ENCODE measurements around the gene SLC12A8. TPM values are rescaled to one million over a fixed set of nuclear protein-coding genes. Genes with fewer than 3 reads are reported as not detected.

SLC12A8 gene
- total RNA-seq, 2 experiments from 2014 or later: 0.26 to 0.39 TPM

- DNase-seq (peak; percentile 33), ATAC-seq (peak; percentile 62)
- intact Hi-C loops (cut with DNase I, micrococcal nuclease): loop anchor here in 1 of 2 experiments (5.0 kb wide), 1 partner anchor 63 kb away; the partner anchor contains the start of gene HEG1
- H3K4me1 Mint-ChIP-seq: peaks cover 31% of the 10 kb centered on the region
- H3K27me3 Mint-ChIP-seq: peaks cover 2% of the 10 kb centered on the region
- no peak overlapping the region for H3K4me3 Mint-ChIP-seq
- H3K27ac Mint-ChIP-seq: no peak overlapping the region
- ChIA-PET POLR2A (no interaction called here), CTCF (interaction anchor here (0.5 to 2.0 kb wide), 6 partner anchors 10 to 159 kb away, joined by 3 to 9 read pairs (median 4); no protein-coding TSS in a partner anchor)
- no peaks in the 10 kb centered on the region for H3K36me3 Mint-ChIP-seq (ENCODE audit: low read depth)
- no peaks in the 10 kb centered on the region for H3K9me3 Mint-ChIP-seq (ENCODE audit: low read depth)
Observed at GRCh38 chr3:125119752-125120378, 92.7 kb downstream of the SLC12A8 start.

- intact Hi-C loops (cut with DNase I, micrococcal nuclease): no loop called here
- no peak overlapping the region for H3K27ac Mint-ChIP-seq
- no peaks in the 10 kb centered on the region for H3K36me3 Mint-ChIP-seq (ENCODE audit: low read depth)
- ATAC-seq (no peak), DNase-seq (no peak)
- no peak overlapping the region for H3K4me3 Mint-ChIP-seq
- H3K4me1 Mint-ChIP-seq: peaks cover 27% of the 10 kb centered on the region
- H3K27me3 Mint-ChIP-seq: peaks cover 6% of the 10 kb centered on the region
- POLR2A ChIA-PET: no interaction called here
- CTCF ChIA-PET: interaction anchor here (2.0 kb wide), 1 partner anchor 8 kb away, joined by 9 read pairs; no protein-coding TSS in a partner anchor
- H3K9me3 Mint-ChIP-seq (ENCODE audit: low read depth): no peaks in the 10 kb centered on the region
Observed at GRCh38 chr3:125118600-125118999, 93.9 kb downstream of the SLC12A8 start.

GRCh38 chr3:125117631-125118191 lies 94.8 kb downstream of the SLC12A8 start:
- Mint-ChIP-seq H3K36me3 (ENCODE audit: low read depth) (no peaks in the 10 kb centered on the region), H3K27me3 (peaks cover 8% of the 10 kb centered on the region), H3K4me1 (peaks cover 24% of the 10 kb centered on the region), H3K9me3 (ENCODE audit: low read depth) (no peaks in the 10 kb centered on the region), H3K27ac (no peak overlapping the region), H3K4me3 (no peak overlapping the region)
- CTCF ChIA-PET: no interaction called here
- POLR2A ChIA-PET: no interaction called here
- ATAC-seq: no peak
- DNase-seq: no peak
- intact Hi-C loops (cut with DNase I, micrococcal nuclease): no loop called here

- CTCF ChIA-PET: no interaction called here
- POLR2A ChIA-PET: interaction anchor here (0.6 kb wide), 1 partner anchor 461 kb away, joined by 5 read pairs; no protein-coding TSS in a partner anchor
- ATAC-seq (no peak), DNase-seq (no peak)
- H3K9me3 Mint-ChIP-seq (ENCODE audit: low read depth): no peaks in the 10 kb centered on the region
- no peak overlapping the region for H3K27ac Mint-ChIP-seq
- intact Hi-C loops (cut with DNase I, micrococcal nuclease): no loop called here
- H3K27me3 Mint-ChIP-seq: peaks cover 15% of the 10 kb centered on the region
- H3K4me1 Mint-ChIP-seq: peaks cover 22% of the 10 kb centered on the region
- H3K4me3 Mint-ChIP-seq: no peak overlapping the region
- H3K36me3 Mint-ChIP-seq (ENCODE audit: low read depth): no peaks in the 10 kb centered on the region
Observed at GRCh38 chr3:125116311-125117080, 96.1 kb downstream of the SLC12A8 start.

GRCh38 chr3:125115640-125116039 lies 96.9 kb downstream of the SLC12A8 start:
- Mint-ChIP-seq H3K27me3 (peaks cover 13% of the 10 kb centered on the region), H3K9me3 (ENCODE audit: low read depth) (no peaks in the 10 kb centered on the region), H3K36me3 (ENCODE audit: low read depth) (no peaks in the 10 kb centered on the region), H3K4me3 (no peak overlapping the region), H3K4me1 (peaks cover 23% of the 10 kb centered on the region), H3K27ac (no peak overlapping the region)
- ChIA-PET CTCF (no interaction called here), POLR2A (no interaction called here)
- no peak for DNase-seq
- intact Hi-C loops (cut with DNase I, micrococcal nuclease): no loop called here
- ATAC-seq: no peak

- peaks cover 29% of the 10 kb centered on the region for H3K4me1 Mint-ChIP-seq
- H3K4me3 Mint-ChIP-seq: no peak overlapping the region
- no peak for ATAC-seq
- CTCF ChIA-PET: no interaction called here
- peaks cover 17% of the 10 kb centered on the region for H3K27me3 Mint-ChIP-seq
- H3K27ac Mint-ChIP-seq: no peak overlapping the region
- no peaks in the 10 kb centered on the region for H3K9me3 Mint-ChIP-seq (ENCODE audit: low read depth)
- intact Hi-C loops (cut with DNase I, micrococcal nuclease): no loop called here
- POLR2A ChIA-PET: no interaction called here
- DNase-seq: no peak
- no peaks in the 10 kb centered on the region for H3K36me3 Mint-ChIP-seq (ENCODE audit: low read depth)
Observed at GRCh38 chr3:125112981-125113380, 99.6 kb downstream of the SLC12A8 start.

GRCh38 chr3:125110876-125111480 lies 101.6 kb downstream of the SLC12A8 start:
- Mint-ChIP-seq H3K4me1 (peaks cover 33% of the 10 kb centered on the region), H3K9me3 (ENCODE audit: low read depth) (no peaks in the 10 kb centered on the region), H3K36me3 (ENCODE audit: low read depth) (no peaks in the 10 kb centered on the region), H3K27ac (no peak overlapping the region), H3K4me3 (no peak overlapping the region), H3K27me3 (peaks cover 19% of the 10 kb centered on the region)
- intact Hi-C loops (cut with DNase I, micrococcal nuclease): loop anchor here (1.0 to 2.0 kb wide), 3 partner anchors 30 to 76 kb away; no protein-coding TSS in a partner anchor
- ATAC-seq: no peak
- ChIA-PET POLR2A (interaction anchor here (1.4 kb wide), 1 partner anchor 15 kb away, joined by 6 read pairs; no protein-coding TSS in a partner anchor), CTCF (interaction anchor here (0.8 to 2.3 kb wide), 5 partner anchors 8 to 328 kb away, joined by 3 to 9 read pairs (median 4); no protein-coding TSS in a partner anchor)
- no peak for DNase-seq

- ChIA-PET POLR2A (interaction anchor here (1.4 kb wide), 1 partner anchor 15 kb away, joined by 6 read pairs; no protein-coding TSS in a partner anchor), CTCF (interaction anchor here (0.7 to 2.3 kb wide), 7 partner anchors 9 to 328 kb away, joined by 3 to 9 read pairs (median 4); no protein-coding TSS in a partner anchor)
- Mint-ChIP-seq H3K4me3 (no peak overlapping the region), H3K27ac (no peak overlapping the region), H3K9me3 (ENCODE audit: low read depth) (peaks cover 3% of the 10 kb centered on the region), H3K36me3 (ENCODE audit: low read depth) (no peaks in the 10 kb centered on the region), H3K27me3 (peaks cover 22% of the 10 kb centered on the region), H3K4me1 (peaks cover 33% of the 10 kb centered on the region)
- DNase-seq (no peak), ATAC-seq (peak; percentile 96)
- intact Hi-C loops (cut with DNase I, micrococcal nuclease): loop anchor here (1.0 to 2.0 kb wide), 3 partner anchors 31 to 75 kb away; no protein-coding TSS in a partner anchor
Observed at GRCh38 chr3:125110016-125110875, 102.3 kb downstream of the SLC12A8 start.

- DNase-seq (no peak), ATAC-seq (no peak)
- Mint-ChIP-seq H3K27me3 (peaks cover 28% of the 10 kb centered on the region), H3K4me1 (peaks cover 33% of the 10 kb centered on the region), H3K36me3 (ENCODE audit: low read depth) (no peaks in the 10 kb centered on the region), H3K27ac (no peak overlapping the region), H3K4me3 (no peak overlapping the region), H3K9me3 (ENCODE audit: low read depth) (peaks cover 5% of the 10 kb centered on the region)
- intact Hi-C loops (cut with DNase I, micrococcal nuclease): loop anchor here in 1 of 2 experiments (5.0 kb wide), 1 partner anchor 57 kb away; no protein-coding TSS in a partner anchor
- ChIA-PET CTCF (interaction anchor here (1.3 to 2.3 kb wide), 3 partner anchors 10 to 21 kb away, joined by 3 to 9 read pairs (median 6); no protein-coding TSS in a partner anchor), POLR2A (no interaction called here)
Observed at GRCh38 chr3:125109536-125109925, 103.0 kb downstream of the SLC12A8 start.

- ChIA-PET CTCF (interaction anchor here (0.6 to 1.8 kb wide), 3 partner anchors 10 to 200 kb away, joined by 3 to 9 read pairs (median 5); no protein-coding TSS in a partner anchor), POLR2A (interaction anchor here (1.2 kb wide), 1 partner anchor 17 kb away, joined by 4 read pairs; no protein-coding TSS in a partner anchor)
- peaks cover 28% of the 10 kb centered on the region for H3K27me3 Mint-ChIP-seq
- ATAC-seq (no peak), DNase-seq (no peak)
- no peak overlapping the region for H3K4me3 Mint-ChIP-seq
- H3K36me3 Mint-ChIP-seq (ENCODE audit: low read depth): no peaks in the 10 kb centered on the region
- intact Hi-C loops (cut with DNase I, micrococcal nuclease): loop anchor here in 1 of 2 experiments (5.0 kb wide), 1 partner anchor 57 kb away; no protein-coding TSS in a partner anchor
- no peak overlapping the region for H3K27ac Mint-ChIP-seq
- peaks cover 33% of the 10 kb centered on the region for H3K4me1 Mint-ChIP-seq
- H3K9me3 Mint-ChIP-seq (ENCODE audit: low read depth): peaks cover 5% of the 10 kb centered on the region
Observed at GRCh38 chr3:125108833-125109535, 103.6 kb downstream of the SLC12A8 start.

Measured in activated CD4-positive, alpha-beta T cell treated with anti-CD3 and anti-CD28 coated beads for 36 hours (primary cell).